ENCODE results near the gene SEPTIN8.

SEPTIN8 gene

GRCh38 chr5:132774406-132774805 is 2.6 kb downstream of the SEPTIN8 start:
- no peak overlapping the region for H3K27ac ChIP-seq (ENCODE audit: insufficient read depth, low read length, poor library complexity, severe bottlenecking)
- no peak for DNase-seq
- no peaks in the 10 kb centered on the region for H3K9me3 ChIP-seq (ENCODE audit: control insufficient read depth, low read length)
- no peaks in the 10 kb centered on the region for H3K36me3 ChIP-seq (ENCODE audit: control insufficient read depth, insufficient read depth, low read length)
- peaks cover 11% of the 10 kb centered on the region for H3K4me1 ChIP-seq (ENCODE audit: control insufficient read depth, insufficient read depth, low read length, poor library complexity, severe bottlenecking)
- no peaks in the 10 kb centered on the region for H3K27me3 ChIP-seq (replicated peaks; ENCODE audit: control insufficient read depth, insufficient read depth, low read length, poor library complexity, severe bottlenecking)
- no peak overlapping the region for H3K4me3 ChIP-seq (ENCODE audit: insufficient read depth, low read depth, low read length, poor library complexity, severe bottlenecking)

GRCh38 chr5:132773601-132774355 is 3.3 kb downstream of the SEPTIN8 start:
- Histone ChIP-seq H3K27me3 (replicated peaks; ENCODE audit: control insufficient read depth, insufficient read depth, low read length, poor library complexity, severe bottlenecking) (no peaks in the 10 kb centered on the region), H3K27ac (ENCODE audit: insufficient read depth, low read length, poor library complexity, severe bottlenecking) (no peak overlapping the region), H3K36me3 (ENCODE audit: control insufficient read depth, insufficient read depth, low read length) (no peaks in the 10 kb centered on the region), H3K9me3 (ENCODE audit: control insufficient read depth, low read length) (no peaks in the 10 kb centered on the region), H3K4me3 (ENCODE audit: insufficient read depth, low read depth, low read length, poor library complexity, severe bottlenecking) (no peak overlapping the region), H3K4me1 (ENCODE audit: control insufficient read depth, insufficient read depth, low read length, poor library complexity, severe bottlenecking) (peaks cover 11% of the 10 kb centered on the region)
- no peak for DNase-seq

GRCh38 chr5:132773114-132773513 is 3.9 kb downstream of the SEPTIN8 start:
- H3K4me3 ChIP-seq (ENCODE audit: insufficient read depth, low read depth, low read length, poor library complexity, severe bottlenecking): no peak overlapping the region
- H3K9me3 ChIP-seq (ENCODE audit: control insufficient read depth, low read length): no peaks in the 10 kb centered on the region
- H3K4me1 ChIP-seq (ENCODE audit: control insufficient read depth, insufficient read depth, low read length, poor library complexity, severe bottlenecking): peaks cover 11% of the 10 kb centered on the region
- DNase-seq: no peak
- H3K27me3 ChIP-seq (replicated peaks; ENCODE audit: control insufficient read depth, insufficient read depth, low read length, poor library complexity, severe bottlenecking): no peaks in the 10 kb centered on the region
- H3K27ac ChIP-seq (ENCODE audit: insufficient read depth, low read length, poor library complexity, severe bottlenecking): no peak overlapping the region
- no peaks in the 10 kb centered on the region for H3K36me3 ChIP-seq (ENCODE audit: control insufficient read depth, insufficient read depth, low read length)

- H3K36me3 ChIP-seq (ENCODE audit: control insufficient read depth, insufficient read depth, low read length): no peaks in the 10 kb centered on the region
- no peaks in the 10 kb centered on the region for H3K27me3 ChIP-seq (replicated peaks; ENCODE audit: control insufficient read depth, insufficient read depth, low read length, poor library complexity, severe bottlenecking)
- H3K4me1 ChIP-seq (ENCODE audit: control insufficient read depth, insufficient read depth, low read length, poor library complexity, severe bottlenecking): peaks cover 11% of the 10 kb centered on the region
- H3K4me3 ChIP-seq (ENCODE audit: insufficient read depth, low read depth, low read length, poor library complexity, severe bottlenecking): no peak overlapping the region
- H3K27ac ChIP-seq (ENCODE audit: insufficient read depth, low read length, poor library complexity, severe bottlenecking): no peak overlapping the region
- H3K9me3 ChIP-seq (ENCODE audit: control insufficient read depth, low read length): no peaks in the 10 kb centered on the region
- no peak for DNase-seq
Measured at GRCh38 chr5:132772291-132773070, 4.6 kb downstream of the SEPTIN8 start.

- Histone ChIP-seq H3K4me1 (ENCODE audit: control insufficient read depth, insufficient read depth, low read length, poor library complexity, severe bottlenecking) (peaks cover 11% of the 10 kb centered on the region), H3K36me3 (ENCODE audit: control insufficient read depth, insufficient read depth, low read length) (no peaks in the 10 kb centered on the region), H3K9me3 (ENCODE audit: control insufficient read depth, low read length) (no peaks in the 10 kb centered on the region), H3K27me3 (replicated peaks; ENCODE audit: control insufficient read depth, insufficient read depth, low read length, poor library complexity, severe bottlenecking) (no peaks in the 10 kb centered on the region), H3K27ac (ENCODE audit: insufficient read depth, low read length, poor library complexity, severe bottlenecking) (no peak overlapping the region), H3K4me3 (ENCODE audit: insufficient read depth, low read depth, low read length, poor library complexity, severe bottlenecking) (no peak overlapping the region)
- DNase-seq: no peak
Measured at GRCh38 chr5:132771503-132771998, 5.5 kb downstream of the SEPTIN8 start.

GRCh38 chr5:132770476-132771159 is 6.4 kb downstream of the SEPTIN8 start:
- H3K4me1 ChIP-seq (ENCODE audit: control insufficient read depth, insufficient read depth, low read length, poor library complexity, severe bottlenecking): peaks cover 1% of the 10 kb centered on the region
- H3K4me3 ChIP-seq (ENCODE audit: insufficient read depth, low read depth, low read length, poor library complexity, severe bottlenecking): no peak overlapping the region
- H3K36me3 ChIP-seq (ENCODE audit: control insufficient read depth, insufficient read depth, low read length): no peaks in the 10 kb centered on the region
- no peaks in the 10 kb centered on the region for H3K27me3 ChIP-seq (replicated peaks; ENCODE audit: control insufficient read depth, insufficient read depth, low read length, poor library complexity, severe bottlenecking)
- no peaks in the 10 kb centered on the region for H3K9me3 ChIP-seq (ENCODE audit: control insufficient read depth, low read length)
- no peak overlapping the region for H3K27ac ChIP-seq (ENCODE audit: insufficient read depth, low read length, poor library complexity, severe bottlenecking)
- DNase-seq: no peak

- no peak overlapping the region for H3K27ac ChIP-seq (ENCODE audit: insufficient read depth, low read length, poor library complexity, severe bottlenecking)
- no peak for DNase-seq
- no peaks in the 10 kb centered on the region for H3K4me1 ChIP-seq (ENCODE audit: control insufficient read depth, insufficient read depth, low read length, poor library complexity, severe bottlenecking)
- H3K36me3 ChIP-seq (ENCODE audit: control insufficient read depth, insufficient read depth, low read length): no peaks in the 10 kb centered on the region
- no peaks in the 10 kb centered on the region for H3K9me3 ChIP-seq (ENCODE audit: control insufficient read depth, low read length)
- H3K4me3 ChIP-seq (ENCODE audit: insufficient read depth, low read depth, low read length, poor library complexity, severe bottlenecking): no peak overlapping the region
- H3K27me3 ChIP-seq (replicated peaks; ENCODE audit: control insufficient read depth, insufficient read depth, low read length, poor library complexity, severe bottlenecking): no peaks in the 10 kb centered on the region
Measured at GRCh38 chr5:132768485-132768868, 8.6 kb downstream of the SEPTIN8 start.

GRCh38 chr5:132767150-132767549 is 9.9 kb downstream of the SEPTIN8 start:
- Histone ChIP-seq H3K36me3 (ENCODE audit: control insufficient read depth, insufficient read depth, low read length) (no peaks in the 10 kb centered on the region), H3K27me3 (replicated peaks; ENCODE audit: control insufficient read depth, insufficient read depth, low read length, poor library complexity, severe bottlenecking) (no peaks in the 10 kb centered on the region), H3K4me3 (ENCODE audit: insufficient read depth, low read depth, low read length, poor library complexity, severe bottlenecking) (no peak overlapping the region), H3K4me1 (ENCODE audit: control insufficient read depth, insufficient read depth, low read length, poor library complexity, severe bottlenecking) (no peaks in the 10 kb centered on the region), H3K9me3 (ENCODE audit: control insufficient read depth, low read length) (no peaks in the 10 kb centered on the region), H3K27ac (ENCODE audit: insufficient read depth, low read length, poor library complexity, severe bottlenecking) (no peak overlapping the region)
- DNase-seq: no peak

- no peak overlapping the region for H3K4me3 ChIP-seq (ENCODE audit: insufficient read depth, low read depth, low read length, poor library complexity, severe bottlenecking)
- H3K27me3 ChIP-seq (replicated peaks; ENCODE audit: control insufficient read depth, insufficient read depth, low read length, poor library complexity, severe bottlenecking): no peaks in the 10 kb centered on the region
- no peaks in the 10 kb centered on the region for H3K36me3 ChIP-seq (ENCODE audit: control insufficient read depth, insufficient read depth, low read length)
- H3K9me3 ChIP-seq (ENCODE audit: control insufficient read depth, low read length): no peaks in the 10 kb centered on the region
- no peak overlapping the region for H3K27ac ChIP-seq (ENCODE audit: insufficient read depth, low read length, poor library complexity, severe bottlenecking)
- H3K4me1 ChIP-seq (ENCODE audit: control insufficient read depth, insufficient read depth, low read length, poor library complexity, severe bottlenecking): no peaks in the 10 kb centered on the region
- no peak for DNase-seq
Measured at GRCh38 chr5:132766806-132767055, 10.3 kb downstream of the SEPTIN8 start.

All from effector memory CD4-positive, alpha-beta T cell (primary cell).